Middle frontal gyrus (tissue), 1 donor: Measurements from ENCODE around the gene KIR3DL3.
"Not testable (repeated sequence)": the region's sequence is repeated elsewhere in the genome, so short reads cannot be mapped to it uniquely, and the experiment has no call there.

Experiments
- DNase-seq: peaks from one replicate; pipeline ENCODE4 v3.0.0-alpha.2; 2015; ENCODE audit warnings: low spot score; ENCODE audit errors: extremely low spot score

KIR3DL3 gene

DNA sequence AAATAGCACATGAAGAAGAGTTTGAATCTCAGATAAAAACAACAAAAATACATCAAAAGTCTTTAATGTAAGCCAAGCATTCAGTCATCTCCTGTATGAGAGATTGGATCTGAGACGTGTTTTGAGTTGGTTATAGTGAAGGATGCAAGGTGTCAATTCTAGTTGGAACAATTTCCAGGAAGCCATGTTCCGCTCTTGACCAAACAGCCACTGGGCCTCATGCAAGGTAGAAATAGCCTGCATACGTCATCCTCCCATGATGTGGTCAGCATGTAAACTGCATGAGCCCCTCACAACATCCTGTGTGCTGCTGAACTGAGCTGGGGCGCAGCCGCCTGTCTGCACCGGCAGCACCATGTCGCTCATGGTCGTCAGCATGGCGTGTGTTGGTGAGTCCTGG is at the start of gene KIR3DL3:
KIR3DL3 (plus strand) TSS at position 301 of the 400 bp plus-strand sequence; CDS start at position 356, 55 bp downstream.
- no peak for DNase-seq

DNA sequence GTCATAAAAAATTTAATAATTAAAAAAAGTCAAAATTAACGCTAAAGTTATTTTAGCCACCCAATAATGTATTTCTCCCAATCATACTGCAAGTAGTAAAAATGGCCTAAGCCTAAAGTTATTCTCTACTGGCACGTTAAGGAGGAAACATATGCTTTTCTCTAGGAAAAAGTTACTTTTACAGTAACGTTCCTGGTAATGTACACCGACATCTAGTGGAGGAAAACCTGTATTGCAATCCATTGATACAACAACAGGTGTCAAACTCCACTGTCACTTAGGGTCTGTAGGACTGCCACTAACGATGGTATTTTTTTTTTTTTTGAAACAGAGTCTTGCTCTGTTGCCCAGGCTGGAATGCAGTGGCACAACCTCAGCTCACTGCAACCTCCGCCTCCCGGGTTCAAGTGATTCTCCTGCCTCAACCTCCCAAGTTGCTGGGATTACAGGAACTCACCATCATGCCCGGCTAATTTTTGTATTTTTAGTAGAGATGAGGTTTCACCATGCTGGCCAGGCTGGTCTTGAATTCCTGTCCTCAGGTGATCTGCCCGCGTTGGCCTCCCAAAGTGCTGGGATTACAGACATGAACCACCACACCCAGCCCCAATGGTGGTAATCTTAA is 47.9 kb upstream of the KIR3DL3 start:
- DNase-seq = not testable (repeated sequence)

DNA sequence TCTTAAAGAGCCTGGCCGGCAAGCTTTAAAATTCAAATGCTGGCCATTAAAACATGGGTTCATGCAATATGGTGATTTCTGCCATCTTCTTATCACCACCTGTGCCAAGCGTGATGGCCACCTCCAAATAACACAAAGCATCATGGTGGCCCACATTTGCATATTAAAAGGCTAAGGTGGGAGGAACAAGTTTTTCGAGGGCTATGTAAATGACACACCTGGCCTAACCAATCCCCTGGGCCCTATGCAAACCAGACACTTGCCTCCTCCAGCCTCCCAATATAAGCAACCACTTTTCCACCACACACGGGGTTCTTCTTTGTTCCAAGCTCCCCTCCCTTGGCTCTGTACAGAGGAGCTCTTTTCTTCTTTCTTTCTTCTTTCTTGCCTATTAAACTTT is 47.0 kb upstream of the KIR3DL3 start:
- no peak for DNase-seq

DNA sequence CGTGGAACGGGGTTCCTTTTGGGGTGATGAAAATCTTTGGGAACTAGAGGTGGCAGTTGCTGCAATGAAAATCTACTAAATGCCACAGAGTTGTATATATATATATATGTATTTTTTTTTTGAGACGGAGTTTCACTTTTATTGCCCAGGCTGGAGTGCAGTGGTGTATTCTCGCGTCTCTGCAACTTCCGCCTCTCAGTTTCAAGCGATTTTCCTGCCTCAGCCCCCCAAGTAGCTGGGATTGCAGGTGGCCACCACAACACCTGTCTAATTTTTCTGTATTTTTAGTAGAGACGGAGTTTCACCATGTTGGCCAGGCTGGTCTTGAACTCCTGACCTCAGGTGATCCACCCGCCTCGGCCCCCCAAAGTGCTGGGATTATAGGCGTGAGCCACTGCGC is 42.6 kb upstream of the KIR3DL3 start:
- not testable (repeated sequence) for DNase-seq

DNA sequence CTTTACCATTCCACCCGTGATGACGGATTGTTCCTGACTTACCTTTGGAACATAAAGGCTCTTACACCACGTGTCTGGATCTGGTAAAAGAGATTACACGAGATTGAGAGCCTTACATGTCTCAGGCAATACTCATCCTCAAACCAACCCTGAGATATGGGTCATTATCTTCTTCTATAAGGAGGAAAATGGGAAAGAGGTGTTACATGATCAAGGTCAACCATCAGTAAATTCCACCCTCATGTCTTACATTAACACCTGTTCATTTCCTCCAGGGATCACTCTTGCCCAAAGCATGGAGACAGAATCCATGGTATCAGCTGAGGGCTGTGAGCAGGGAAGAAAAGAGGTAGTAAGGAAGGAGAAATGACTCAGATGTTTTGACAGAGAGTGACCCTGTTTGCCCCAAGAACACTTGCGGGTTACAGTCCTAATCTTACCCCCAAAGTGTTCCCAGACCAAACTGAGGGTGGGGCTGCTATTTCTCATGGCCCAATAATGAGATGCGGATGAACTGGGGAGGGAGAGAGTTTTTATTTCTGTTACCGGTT is 41.9 kb upstream of the KIR3DL3 start:
- no peak for DNase-seq

DNA sequence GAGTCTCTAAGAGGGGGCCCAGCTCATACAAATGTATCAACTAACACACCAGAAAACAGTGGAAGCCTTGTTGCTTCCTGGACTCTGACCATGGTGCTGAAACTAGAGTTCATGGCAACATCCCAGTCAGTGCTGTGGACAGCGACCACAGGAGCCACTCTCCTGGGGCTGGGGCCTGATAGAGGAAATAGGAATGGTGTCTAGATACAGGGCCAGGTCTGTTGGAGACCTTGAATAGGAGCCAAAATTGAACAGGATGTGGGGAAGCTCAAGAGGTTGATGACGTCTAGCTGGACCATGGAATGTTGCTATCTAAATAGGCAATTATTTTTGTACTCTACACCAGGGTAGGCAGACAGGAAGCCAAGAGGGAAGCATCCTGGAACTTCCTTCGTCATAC is 39.7 kb upstream of the KIR3DL3 start:
- no peak for DNase-seq

DNA sequence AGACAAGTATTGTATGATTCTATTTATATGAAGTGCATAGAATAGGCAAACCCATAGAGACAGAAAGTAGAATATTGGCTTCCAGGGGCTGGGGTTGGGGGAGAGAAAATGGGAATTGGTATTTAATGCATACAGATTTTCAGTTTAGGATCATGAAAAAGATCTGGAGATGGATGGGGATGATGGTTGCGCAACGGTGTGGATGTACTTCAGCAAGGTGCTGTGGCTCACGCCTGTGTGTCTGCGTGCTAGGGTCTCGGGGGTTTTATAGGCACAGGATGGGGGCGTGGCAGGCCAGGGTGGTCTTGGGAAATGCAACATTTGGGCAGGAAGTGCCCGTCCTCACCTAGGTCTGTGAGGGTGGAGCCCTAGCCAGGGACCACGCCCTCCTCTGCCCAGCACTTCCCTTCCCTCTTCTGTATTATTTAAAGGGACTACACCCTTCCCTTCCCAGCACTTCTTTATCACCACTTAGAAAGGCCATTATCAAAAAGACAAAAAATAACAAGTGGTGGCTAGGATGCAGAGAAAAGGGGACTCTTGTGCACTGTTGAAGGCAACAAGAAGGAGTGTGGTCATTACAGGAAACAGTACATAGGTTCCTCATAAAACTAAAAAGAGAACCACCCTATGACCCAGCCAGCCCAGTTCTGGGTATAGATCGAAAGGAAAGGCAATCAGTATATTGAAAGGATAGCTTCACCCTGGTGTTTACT is 32.5 kb upstream of the KIR3DL3 start:
- DNase-seq = no peak

DNA sequence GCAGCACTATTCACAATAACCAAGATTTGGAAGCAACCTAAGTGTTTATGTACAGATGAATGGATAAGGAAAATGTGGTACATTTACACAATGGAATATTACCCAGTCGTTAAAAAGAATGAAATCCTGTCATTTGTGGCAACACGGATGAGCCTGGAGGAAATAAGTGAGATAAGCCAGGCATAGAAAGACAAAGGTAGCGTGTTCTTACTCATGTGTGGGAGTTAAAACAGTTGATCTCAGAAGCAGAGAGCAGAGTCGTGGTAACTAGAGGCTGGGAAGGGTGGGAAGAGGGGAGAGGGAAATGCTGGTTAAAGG is 32.0 kb upstream of the KIR3DL3 start:
- DNase-seq = no peak

DNA sequence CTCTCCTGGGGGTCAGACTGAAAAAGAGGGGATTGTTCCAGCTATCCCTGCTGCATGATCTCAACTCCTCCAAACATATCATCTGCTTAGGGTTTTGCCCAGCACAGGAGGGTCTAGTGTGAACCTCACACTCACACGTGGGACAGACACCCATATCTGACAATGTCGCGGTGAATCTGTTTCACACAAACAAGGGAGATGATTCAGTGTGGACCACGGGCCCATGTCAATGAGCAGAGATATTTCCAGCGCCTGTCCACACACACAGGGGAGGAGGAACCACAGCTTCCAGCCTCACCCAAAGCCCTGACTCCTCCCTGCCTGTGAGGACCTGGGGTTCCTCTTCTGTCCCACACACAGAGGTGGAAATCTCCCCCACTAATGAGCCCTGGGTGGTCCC is 29.6 kb upstream of the KIR3DL3 start:
- DNase-seq = no peak

DNA sequence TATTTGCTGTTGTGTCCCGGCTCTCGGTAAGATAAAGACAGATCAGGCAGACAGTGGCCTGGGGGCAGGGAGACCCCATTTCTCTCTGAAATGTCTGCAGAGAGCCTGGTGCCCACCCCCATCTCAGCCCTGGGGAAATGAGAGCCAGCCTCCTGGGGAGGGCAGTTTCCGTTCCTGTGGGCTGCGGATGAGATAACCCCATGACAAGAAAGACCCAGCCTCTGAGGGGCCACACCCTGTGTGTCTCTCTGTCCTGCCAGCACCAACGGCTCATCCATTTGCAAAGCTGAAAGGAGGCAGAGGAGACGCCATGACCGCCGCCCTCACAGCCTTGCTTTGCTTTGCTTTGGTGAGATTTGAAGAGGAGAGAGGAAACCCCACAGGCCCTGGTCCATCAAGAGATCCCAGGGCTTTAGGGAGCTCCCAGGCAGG is 28.1 kb upstream of the KIR3DL3 start:
- DNase-seq = no peak

DNA sequence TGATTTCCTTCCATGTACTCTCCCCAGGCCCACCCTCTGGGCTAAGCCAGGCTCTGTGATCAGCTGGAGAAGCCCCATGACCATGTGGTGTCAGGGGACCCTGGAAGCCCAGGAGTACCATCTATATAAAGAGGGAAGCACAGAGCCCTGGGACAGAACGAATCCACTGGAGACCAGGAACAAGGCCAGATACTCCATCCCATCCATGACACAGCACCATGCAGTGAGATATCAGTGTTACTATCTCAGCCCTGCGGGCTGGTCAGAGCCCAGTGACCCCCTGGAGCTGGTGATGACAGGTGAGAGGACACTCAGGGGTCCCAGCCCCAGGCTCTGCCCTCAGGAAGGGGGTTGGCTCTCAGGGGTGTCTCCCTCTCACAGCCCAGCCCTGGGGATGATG is 27.5 kb upstream of the KIR3DL3 start:
- no peak for DNase-seq

DNA sequence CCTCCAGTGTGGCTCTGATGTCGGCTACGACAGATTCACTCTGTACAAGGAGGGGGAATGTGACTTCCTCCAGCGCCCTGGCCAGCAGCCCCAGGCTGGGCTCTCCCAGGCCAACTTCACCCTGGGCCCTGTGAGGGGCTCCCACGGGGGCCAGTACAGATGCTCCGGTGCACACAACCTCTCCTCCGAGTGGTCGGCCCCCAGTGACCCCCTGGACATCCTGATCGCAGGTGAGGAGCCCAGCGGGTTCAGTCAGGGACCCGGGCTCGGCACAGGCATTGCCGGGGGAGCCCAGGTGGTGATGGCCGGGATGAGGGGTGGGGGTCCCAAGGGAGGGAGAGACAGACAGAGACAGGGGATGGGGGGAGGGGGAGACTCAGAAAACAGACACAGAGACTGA is 26.5 kb upstream of the KIR3DL3 start:
- not testable (repeated sequence) for DNase-seq

DNA sequence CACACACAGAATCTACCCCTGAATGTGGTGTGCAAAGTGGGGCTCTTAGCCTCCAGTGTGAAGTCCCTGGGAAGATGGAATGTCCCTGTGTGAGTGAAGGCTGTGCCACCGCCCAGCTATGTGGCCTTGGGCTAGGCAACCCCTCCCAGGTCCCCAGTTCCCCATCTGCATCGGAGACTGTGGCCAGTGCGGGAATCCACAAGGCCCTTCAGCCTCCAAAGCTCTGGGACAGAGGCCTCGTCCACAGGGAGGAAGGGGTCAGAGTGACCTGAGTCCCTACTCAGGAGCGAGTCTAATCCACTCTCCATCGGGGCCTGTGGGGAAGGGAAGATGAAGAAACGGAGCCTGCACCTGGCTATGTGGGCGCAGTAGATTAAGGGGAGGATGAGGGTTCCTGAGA is 19.3 kb upstream of the KIR3DL3 start:
- no peak for DNase-seq

DNA sequence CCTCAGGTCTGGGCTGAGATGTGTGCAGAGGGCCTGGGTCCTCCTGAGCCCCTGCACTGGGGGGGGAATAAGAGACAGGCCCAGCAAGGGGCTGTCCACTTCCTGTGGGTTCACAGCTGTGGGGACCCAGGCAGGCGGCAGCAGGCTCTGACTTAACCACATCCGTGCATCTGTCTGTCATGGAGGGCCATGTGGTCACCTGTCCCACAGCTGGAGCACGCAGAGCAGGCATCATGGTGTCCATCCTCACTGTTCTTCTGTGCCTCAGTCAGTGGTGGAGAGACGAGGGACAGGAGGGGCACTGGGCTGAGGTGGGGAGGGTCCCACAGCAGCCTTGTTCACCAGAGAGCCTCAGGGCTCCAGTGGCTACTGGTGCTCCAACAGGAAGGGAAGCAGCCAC is 16.3 kb upstream of the KIR3DL3 start:
- DNase-seq = no peak

DNA sequence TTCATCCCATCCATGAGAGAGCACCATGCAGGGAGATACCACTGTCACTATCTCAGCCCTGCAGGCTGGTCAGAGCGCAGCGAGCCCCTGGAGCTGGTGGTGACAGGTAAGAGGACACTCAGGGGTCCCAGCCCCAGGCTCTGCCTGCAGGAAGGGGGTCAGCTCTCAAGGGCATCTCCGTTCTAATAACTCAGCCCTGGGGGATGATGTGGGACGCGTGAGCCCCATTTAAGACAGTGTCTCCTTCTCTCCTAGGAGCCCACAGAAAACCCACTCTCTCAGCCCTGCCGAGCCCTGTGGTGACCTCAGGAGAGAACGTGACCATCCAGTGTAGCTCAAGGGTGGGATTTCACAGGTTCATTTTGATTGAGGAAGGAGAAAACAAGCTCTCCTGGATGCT is 15.5 kb upstream of the KIR3DL3 start:
- no peak for DNase-seq

DNA sequence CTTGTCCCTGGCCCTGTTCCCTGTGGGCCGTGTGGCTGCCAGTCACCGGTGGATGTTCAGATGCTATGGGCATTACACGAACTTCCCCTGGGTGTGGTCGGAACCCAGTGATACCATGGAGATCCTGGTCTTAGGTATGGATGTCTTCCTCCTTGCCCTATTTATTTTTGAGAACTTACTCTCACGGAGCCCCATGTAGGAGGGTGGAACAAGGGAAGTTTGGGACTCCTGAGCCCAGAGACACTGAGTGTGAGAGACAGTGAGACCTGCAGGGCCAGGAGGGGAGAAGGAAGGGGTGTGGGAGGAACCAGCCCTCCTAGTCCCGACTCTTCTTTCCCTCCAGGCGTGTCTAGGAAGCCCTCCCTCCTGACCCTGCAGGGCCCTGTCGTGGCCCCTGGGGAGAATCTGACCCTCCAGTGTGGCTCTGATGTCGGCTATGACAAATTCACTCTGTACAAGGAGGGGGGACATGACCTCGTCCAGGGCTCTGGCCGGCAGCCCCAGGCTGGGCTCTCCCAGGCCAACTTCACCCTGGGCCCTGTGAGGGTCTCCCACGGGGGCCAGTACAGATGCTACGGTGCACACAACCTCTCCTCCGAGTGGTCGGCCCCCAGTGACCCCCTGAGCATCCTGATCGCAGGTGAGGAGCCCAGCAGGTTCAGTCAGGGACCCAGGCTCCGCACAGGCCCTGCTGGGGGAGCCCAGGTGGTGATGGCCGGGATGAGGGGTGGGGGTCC is 14.9 kb upstream of the KIR3DL3 start:
- no peak for DNase-seq

DNA sequence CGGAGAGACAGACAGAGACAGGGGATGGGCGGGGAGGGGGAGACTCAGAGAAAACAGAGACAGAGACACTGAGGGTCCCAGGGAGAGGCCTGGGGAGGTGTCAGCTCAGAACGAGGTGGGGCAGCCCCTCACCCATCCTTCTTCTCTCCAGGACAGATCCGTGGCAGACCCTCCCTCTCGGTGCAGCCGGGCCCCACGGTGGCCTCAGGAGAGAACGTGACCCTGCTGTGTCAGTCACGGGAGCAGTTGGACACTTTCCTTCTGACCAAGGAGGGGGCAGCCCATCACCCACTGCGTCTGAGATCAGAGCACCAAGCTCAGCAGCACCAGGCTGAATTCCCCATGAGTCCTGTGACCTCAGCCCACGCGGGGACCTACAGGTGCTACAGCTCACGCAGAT is 14.3 kb upstream of the KIR3DL3 start:
- not testable (repeated sequence) for DNase-seq

DNA sequence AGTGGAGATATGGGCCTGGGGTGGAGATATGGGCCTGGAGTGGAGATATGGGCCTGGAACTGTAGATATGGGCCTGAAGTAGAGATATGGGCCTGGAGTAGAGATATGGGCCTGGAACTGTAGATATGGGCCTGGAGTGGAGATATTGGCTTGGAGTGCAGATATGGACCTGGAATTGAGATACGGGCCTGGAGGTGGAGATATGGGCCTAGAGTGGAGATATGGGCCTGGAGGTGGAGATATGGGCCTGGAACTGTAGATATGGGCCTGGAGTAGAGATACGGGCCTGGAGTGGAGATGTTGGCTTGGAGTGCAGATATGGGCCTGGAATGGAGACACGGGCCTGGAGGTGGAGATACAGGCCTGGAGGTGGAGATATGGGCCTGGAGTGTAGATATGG is 402 bp downstream of the KIR3DL3 start:
- DNase-seq = no peak

DNA sequence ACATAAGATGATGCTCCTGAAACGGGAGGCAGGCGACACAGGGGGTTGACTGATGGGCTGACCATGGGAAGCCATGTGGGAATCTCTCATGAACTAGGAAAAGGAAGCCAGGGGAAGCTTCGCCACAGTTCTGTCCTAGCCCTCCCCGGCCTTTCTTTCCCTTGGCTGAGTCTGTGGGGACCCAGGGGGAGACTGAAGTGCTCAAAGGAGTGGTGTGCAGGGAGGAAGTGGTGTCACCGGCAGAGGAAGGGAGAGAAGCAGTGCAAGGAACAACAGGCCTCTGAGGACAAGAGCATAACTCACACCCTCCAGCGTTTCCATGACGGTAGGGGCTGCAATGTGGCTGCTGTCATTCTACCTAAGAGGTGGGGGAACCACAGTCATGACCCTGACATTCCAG is 1.1 kb downstream of the KIR3DL3 start:
- no peak for DNase-seq

DNA sequence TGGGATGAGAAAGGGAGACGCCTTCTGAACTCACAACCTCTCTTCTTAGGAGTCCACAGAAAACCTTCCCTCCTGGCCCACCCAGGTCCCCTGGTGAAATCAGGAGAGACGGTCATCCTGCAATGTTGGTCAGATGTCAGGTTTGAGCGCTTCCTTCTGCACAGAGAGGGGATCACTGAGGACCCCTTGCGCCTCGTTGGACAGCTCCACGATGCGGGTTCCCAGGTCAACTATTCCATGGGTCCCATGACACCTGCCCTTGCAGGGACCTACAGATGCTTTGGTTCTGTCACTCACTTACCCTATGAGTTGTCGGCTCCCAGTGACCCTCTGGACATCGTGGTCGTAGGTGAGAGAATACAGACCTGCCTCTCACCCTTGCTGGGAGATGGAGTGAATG is 3.3 kb downstream of the KIR3DL3 start:
- no peak for DNase-seq

DNA sequence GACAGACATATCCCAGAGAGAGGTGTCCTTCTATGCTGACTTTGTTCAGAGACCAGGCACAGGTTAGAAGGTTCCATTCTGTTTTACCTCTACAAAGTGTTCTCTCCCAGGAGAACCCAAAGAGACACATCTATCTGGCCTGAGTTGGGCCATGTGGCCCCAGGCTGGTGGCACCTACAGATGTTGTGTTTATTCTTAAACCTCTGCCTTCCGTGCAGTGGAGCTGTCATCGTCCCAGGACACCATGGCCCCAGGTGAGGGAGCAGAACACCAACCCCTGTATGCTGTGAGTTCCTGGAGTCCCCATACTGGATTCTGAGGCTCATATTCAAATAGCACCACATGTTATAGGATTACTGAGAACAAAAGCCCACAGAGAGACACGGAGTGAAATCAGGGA is 3.9 kb downstream of the KIR3DL3 start:
- no peak for DNase-seq

DNA sequence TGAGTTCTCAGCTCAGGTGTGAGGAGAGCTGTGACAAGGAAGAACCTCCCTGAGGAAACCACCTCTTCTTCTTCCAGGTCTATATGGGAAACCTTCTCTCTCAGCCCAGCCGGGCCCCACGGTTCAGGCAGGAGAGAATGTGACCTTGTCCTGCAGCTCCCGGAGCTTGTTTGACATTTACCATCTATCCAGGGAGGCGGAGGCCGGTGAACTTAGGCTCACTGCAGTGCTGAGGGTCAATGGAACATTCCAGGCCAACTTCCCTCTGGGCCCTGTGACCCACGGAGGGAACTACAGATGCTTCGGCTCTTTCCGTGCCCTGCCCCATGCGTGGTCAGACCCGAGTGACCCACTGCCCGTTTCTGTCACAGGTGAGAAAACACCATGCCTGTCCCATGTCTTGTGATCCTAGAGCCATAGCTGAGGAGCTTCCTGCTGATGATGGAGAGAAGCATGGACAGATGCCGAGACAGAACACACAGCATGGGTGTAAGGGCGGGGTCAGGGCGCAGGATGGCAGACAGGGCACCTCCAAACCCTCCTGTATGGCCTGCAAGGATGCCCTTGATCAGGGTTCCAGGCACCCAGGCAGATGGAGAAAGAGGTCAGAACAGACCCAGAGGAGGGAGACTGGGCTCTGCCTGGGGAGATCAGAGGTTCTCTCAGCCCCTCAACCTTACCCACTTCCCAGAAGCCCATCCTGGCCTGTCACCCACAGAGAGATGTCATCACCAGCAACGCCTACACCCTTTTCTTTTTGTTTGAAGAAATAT is 5.4 kb downstream of the KIR3DL3 start:
- DNase-seq = no peak
